Choroid plexus epithelial cell (primary cell): Measurements from ENCODE around the gene RD3L.
"Not testable (repeated sequence)": the region's sequence is repeated elsewhere in the genome, so short reads cannot be mapped to it uniquely, and the experiment has no call there.

ENCODE experiments used
- DNase-seq: peaks from one replicate; pipeline ENCODE4 v3.0.0-alpha.2; 2010; ENCODE audit warnings: low read depth
- H3K4me3 ChIP-seq: 2 replicates; pipeline ENCODE4 v1.5.1; 2011; ENCODE audit warnings: low read depth, mild to moderate bottlenecking, control low read depth, low read length, moderate library complexity
- TF ChIP-seq, protein P1 (sequence below): conservative IDR thresholded peaks from 2 replicates; pipeline ENCODE4 v1.5.1; 2011; ENCODE audit warnings: low read depth, mild to moderate bottlenecking, control low read depth, inconsistent platforms, low read length, moderate library complexity

Gene RD3L

DNA sequence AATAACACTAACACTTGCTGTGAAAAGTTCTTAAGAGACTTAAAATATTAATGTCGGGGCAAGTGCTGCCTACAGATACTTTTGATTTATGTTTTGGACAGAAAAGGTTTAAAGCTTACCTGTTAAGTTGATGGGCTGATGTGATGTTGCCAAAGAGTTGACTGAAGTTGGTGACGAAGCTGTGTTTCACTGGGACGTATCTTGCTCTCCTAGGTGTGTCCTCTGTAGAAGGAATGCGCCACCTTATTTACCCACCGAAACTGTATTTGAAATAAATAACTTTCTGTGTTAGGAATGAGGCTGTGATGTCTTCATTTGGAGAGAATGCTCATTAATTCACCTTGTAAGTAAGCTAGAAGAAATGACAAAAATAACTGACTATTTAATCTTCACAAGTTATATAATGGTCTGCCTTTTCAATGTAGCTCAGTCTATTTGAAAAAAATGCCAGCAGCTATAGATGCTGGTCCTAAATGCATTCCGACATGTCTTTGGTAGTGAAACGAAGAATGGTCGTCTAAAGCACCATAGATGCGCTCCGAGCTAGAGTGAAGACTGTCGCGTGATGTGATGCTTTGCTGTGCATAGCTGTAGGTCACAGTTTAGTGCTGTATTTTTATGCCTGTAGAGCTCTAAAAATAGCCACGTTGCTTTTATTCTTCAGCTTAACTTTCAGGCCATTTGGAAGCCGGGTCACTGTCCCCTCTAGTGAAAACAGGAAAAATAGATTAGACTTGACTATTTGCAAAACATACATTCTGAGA is at the start of gene RD3L:
RD3L (minus strand) TSS at position 557 of the 764 bp plus-strand sequence. CDS start 834 bp downstream, outside the sequence.
- no peak within 1 kb of the TSS for H3K4me3 ChIP-seq
- DNase-seq: no peak
- TF ChIP-seq, protein P1, sequence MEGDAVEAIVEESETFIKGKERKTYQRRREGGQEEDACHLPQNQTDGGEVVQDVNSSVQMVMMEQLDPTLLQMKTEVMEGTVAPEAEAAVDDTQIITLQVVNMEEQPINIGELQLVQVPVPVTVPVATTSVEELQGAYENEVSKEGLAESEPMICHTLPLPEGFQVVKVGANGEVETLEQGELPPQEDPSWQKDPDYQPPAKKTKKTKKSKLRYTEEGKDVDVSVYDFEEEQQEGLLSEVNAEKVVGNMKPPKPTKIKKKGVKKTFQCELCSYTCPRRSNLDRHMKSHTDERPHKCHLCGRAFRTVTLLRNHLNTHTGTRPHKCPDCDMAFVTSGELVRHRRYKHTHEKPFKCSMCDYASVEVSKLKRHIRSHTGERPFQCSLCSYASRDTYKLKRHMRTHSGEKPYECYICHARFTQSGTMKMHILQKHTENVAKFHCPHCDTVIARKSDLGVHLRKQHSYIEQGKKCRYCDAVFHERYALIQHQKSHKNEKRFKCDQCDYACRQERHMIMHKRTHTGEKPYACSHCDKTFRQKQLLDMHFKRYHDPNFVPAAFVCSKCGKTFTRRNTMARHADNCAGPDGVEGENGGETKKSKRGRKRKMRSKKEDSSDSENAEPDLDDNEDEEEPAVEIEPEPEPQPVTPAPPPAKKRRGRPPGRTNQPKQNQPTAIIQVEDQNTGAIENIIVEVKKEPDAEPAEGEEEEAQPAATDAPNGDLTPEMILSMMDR: no peak

DNA sequence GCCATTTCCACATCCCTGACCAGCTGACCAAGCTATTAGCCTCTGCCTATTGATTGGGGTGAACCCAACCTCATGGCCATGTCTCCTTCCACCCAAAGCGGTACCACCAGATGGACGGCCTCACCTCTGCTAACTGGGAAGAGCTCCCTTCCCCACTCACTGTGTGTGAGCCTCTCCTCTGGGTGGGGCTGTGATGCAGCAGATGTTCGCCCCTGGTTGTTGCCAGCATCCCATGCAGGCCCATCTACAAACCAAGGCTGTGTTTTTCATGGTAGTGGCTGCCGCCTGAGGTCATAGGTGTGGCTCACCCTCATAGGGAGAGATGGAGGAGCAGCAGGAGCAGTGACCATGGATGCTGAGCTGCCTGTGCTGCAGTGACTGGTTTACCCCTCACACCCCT is 47.6 kb upstream of the RD3L start:
- no peak overlapping the region for H3K4me3 ChIP-seq
- TF ChIP-seq, protein P1: no peak
- DNase-seq: no peak

DNA sequence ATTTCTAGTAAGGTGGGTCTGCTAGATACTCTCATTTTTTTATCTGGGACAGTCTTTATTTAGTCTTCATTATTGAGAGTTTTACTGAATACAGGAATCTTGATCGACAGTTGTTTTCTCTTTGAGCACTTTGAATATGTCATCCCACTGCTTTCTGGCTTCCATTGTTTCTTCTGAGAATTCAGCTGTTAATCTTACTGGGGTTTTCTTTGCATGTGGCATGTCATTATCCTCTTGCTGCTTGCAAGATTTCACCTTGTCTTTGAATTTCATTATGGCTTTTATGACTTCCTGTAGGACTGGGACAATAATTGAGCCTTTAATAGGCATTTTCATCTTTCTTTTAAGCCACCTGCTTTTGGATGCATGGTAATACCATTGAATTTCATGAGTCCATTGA is 46.7 kb upstream of the RD3L start:
- DNase-seq: no peak
- TF ChIP-seq, protein P1: no peak
- H3K4me3 ChIP-seq: no peak overlapping the region

DNA sequence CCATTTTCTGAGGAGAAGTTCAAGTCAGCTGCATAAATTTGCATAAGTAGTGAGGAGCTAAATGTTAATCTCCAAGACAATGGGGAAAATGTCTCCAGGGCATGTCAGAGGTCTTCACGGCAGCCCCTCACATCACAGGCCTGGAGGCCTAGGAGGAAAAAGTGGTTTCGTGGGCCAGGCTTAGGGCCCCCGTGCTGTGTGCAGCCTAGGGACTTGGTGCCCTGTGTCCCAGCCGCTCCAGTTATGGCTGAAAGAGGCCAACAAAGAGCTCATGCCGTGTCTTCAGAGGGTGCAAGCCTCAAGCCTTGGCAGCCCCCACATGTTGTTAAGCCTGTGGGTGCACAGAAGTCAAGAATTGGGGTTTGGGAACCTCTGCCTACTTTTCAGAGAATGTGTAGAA is 41.9 kb upstream of the RD3L start:
- TF ChIP-seq, protein P1: no peak
- no peak overlapping the region for H3K4me3 ChIP-seq
- DNase-seq: no peak

DNA sequence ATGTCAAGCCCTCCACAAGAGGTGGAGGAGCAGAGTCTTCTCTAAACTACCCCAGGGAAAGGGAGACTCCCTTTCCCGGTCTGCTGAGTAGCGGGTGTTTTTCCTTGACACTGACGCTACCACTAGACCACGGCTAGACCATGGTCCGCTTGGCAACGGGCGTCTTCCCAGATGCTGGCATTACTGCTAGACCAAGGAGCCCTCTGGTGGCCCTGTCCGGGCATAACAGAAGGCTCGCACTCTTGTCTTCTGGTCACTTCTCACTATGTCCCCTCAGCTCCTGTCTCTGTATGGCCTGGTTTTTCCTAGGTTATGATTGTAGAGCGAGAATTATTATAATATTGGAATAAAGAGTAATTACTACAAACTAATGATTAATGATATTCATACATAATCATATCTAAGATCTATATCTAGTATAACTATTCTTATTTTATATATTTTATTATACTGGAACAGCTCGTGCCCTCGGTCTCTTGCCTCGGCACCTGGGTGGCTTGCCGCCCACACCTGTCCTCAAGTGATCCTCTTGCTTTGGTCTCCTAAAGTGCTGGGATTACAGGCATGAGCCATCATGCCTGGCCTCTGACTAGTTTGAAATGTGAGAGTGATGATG is 38.4 kb upstream of the RD3L start:
- not testable (repeated sequence) for H3K4me3 ChIP-seq
- DNase-seq: peak; percentile 38
- TF ChIP-seq, protein P1: peak; percentile 49

DNA sequence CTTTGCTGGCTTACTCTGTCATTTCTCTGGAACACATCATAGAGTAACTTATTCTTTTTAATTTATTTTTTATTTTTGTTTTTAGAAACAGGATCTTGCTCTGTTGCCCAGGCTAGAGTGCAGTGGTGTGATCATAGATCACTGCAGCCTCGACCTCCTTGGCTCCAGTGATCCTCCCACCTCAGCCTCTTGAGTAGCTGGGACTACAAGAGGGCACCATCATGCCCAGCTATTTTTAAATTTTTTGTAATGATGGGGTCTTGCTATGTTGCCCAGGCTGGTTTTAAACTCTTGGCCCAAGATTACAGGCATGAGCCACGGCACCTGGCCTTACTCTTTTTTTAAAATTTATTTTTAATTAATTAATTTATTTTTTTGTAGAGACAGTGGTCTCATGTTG is 32.2 kb upstream of the RD3L start:
- H3K4me3 ChIP-seq: no peak overlapping the region
- DNase-seq: no peak
- TF ChIP-seq, protein P1: no peak
